HG03469 (cell line): ENCODE data around the gene RETSAT.
A peak's percentile ranks its signal among the peaks of the same experiment; 100 is the strongest.
"Not testable (repeated sequence)": the region's sequence is repeated elsewhere in the genome, so short reads cannot be mapped to it uniquely, and the experiment has no call there.

Source experiments
- ATAC-seq: cut with Tn5 transposase; IDR thresholded peaks from one replicate; pipeline ENCODE4 v1.9.1; 2021; ENCODE audit warnings: mild to moderate bottlenecking, moderate library complexity, moderate number of reproducible peaks; ENCODE audit not compliant: unreplicated experiment

Gene RETSAT

DNA sequence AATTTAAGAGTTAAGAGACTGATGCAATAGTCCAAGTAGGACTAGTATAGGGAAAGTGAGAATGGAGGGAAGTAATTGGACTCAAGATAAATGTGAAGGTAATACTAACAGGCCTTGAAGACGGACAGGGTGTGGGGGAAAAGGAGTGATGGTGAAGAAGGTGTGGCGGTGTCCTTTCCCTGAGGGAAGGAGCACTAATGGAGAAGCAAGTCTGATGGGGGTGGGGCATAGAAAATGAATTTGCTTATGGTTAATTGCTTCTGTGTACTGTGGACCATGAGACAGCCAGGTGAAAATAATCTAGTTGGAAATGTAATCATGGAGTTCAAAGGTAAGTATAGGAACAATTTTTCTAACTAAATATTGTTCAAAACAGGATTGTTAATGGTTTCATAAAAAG, 19.4 kb downstream of the RETSAT start:
- ATAC-seq: no peak

DNA sequence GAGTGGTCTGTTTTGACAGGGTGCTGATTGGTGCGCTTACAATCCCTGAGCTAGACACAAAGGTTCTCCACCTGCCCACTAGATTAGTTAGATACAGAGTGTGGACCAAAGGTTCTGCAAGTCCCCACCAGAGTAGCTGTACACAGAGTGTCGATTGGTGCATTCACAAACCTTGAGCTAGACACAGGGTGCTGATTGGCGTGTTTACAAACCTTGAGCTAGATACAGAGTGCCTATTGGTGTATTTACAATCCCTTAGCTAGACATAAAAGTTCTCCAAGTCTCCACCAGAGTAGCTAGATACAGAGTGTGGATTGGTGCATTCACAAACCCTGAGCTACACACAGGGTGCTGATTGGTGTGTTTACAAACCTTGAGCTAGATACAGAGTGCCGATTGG, 20.5 kb downstream of the RETSAT start:
- ATAC-seq: not testable (repeated sequence)

DNA sequence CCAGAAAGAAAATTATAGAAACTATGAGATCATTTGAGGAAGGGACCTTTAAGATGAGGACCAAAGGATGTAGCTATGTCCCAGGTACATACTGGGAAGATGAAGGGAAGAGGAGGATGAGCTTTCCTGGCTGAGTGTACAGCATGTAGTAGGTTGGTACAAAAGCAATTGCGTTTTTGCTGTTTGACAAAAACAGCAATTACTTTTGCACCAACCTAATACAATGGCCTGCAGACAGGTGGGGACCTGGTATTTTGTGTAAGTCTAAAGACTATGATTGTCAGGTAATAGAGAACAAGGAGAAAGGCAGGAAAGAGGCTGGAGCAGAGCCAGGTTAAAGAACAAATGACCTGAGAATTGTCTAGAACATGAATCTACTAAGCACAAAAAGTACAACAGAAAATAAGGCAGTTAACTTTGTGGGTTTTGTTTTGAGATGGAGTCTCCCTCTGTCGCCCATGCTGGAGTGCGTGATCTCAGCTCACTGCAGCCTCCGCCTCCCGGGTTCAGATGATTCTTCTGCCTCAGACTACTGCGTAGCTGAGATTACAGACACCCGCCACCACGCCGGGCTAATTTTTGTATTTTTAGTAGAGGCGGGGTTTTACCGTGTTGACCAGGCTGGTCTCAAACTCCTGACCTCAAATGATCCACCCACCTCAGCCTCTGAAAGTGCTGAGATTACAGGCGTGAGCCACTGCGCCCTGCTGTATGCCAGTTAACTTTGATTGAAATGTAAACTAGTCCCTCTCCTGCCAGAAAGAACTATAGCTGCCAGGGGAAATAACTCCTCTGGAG, 23.3 kb downstream of the RETSAT start:
- ATAC-seq: no peak

DNA sequence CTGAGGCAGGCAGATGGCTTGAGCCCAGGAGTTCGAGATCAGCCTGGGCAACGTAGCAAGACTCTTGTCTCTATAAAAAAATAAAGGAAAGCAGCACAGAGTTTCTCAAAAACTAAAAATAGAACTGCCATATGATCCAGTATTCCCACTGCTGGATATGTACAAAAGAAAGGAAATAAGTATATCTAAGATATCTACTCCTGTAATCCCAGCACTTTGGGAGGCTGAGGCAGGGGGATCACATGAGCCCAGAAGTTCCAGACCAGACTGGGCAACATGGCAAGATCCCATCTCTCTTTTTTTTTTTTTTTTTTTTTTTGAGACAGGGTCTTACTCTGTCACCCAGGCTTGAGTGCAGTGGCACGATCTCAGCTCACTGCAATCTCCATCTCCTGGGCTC, 24.6 kb downstream of the RETSAT start:
- ATAC-seq: not testable (repeated sequence)

DNA sequence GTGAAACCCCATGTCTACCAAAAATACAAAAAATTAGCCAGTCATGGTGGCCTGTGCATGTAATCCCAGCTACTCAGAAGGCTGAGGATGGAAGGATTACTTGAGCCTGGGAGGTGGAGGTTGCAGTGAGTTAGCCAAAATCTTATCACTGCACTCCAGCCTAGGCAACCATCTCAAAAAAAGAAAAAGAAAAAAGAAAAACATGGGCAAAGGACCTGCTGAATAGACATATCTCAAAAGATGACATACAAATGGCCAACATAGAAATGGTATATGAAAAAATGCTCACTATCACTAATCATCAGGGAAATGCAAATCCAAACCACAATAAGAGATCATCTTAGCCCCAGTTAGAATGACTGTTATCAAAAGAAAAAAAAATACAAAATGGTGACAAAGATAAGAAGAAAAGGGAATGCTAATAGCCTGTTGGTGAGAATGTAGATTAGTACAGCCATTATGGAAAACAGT, 25.1 kb downstream of the RETSAT start:
- no peak for ATAC-seq

DNA sequence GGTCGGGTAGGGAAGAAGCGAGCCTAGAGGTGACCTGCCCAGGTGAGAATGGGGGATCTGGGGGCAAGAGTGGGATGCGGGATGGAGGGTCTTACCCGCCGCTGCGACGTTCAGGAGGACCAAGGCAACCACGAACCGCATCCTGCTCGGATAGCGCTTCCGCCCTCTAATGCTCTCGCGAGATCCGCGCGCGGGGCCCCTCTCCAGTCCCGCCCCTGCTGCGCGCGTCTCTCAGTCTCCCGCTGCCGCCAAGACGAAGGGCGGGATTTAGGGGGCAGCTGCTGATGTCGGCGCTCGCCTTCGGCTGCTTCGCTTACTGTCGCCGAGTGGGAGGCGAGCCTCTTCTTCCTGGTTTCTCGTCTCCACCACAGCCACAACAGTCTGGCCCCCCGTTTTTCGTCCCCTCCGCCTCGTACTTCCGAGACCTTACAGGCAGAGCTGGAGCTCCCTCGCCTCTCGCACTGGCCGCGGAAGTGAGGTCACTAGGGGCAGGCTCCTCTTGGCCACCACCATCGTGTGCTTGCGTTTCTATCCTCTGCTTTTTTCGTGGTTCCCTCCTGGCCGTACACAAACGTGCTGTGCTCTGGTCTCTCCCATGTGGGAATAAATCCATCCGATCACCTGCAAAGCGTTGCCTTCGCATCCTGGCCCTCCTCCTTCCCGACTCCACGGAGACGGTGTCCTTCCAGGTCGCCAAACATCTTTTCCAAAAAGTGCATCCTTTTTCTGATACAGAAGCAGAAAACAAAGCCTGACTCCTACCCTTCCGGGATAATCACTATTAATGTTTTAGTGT, 26.3 kb downstream of the RETSAT start, which contains the start of gene TGOLN2:
TGOLN2 (minus strand) TSS at position 168 of the 796 bp plus-strand sequence; CDS start at position 141, 27 bp downstream.
- ATAC-seq: peak; percentile 76

DNA sequence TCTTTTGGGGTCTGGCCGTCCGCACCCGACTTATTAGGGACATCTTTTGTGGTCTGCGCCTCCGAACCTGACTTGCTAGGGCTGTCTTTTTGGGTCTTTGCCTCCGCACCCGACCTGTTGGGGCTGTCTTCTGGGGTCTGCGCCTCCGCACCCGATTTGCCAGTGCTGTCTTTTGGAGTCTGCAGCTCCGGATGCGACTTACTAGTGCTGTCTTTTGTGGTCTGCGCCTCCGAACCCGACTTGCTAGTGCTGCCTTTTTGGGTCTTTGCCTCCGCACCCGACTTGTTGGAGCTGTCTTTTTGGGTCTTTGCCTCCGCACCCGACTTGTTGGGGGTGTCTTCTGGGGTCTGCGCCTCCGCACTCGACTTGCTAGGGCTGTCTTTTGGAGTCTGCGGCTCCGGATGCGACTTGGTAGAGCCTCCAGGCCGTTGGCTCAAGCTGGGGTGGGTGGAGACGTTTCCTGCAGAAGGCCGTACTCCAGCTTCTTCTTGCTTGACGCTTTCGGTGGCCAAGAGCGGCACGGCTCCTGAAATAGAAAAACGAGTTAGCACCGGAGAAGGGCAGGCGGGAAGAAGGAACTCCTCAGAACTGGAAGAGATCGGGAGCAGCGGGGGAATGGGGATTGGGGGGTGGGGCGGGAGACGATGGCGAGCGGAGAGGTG, 27.0 kb downstream of the RETSAT start:
- ATAC-seq: no peak

DNA sequence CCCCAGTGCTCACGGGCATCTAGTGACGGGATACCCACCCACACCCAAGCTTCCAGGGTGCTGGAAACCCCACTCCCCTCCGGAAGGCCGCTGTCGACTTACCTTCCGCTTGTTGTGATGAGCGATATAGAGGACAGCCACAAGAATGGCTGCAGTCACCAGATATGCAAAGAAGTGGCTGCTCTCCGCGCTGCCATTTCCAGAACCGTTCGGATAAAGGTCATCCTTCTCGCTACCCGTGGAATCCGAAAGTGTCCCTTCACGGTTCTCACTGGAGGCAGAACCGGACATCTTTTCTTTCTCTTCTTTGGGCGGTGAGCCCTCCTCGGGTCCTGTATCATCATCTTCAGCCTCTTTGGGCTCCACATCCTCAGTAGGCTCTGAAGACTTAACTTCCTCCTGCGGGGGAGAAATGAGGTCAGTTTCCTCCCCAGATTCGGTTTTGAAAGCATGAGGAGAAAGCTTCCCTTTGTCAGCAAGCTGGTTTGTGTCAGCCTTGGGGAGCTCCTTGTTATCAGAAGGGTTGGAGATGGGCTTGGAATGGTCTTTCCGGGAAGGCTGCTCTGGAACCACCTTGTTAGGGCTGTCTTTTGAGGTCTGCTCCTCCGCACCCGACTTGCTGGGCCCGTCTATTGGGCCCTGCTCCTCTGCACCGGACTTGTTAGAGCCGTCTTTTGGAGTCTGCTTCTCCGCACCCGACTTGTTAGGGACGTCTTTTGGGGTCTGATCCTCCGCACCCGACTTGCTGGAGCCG, 27.7 kb downstream of the RETSAT start:
- ATAC-seq: no peak

DNA sequence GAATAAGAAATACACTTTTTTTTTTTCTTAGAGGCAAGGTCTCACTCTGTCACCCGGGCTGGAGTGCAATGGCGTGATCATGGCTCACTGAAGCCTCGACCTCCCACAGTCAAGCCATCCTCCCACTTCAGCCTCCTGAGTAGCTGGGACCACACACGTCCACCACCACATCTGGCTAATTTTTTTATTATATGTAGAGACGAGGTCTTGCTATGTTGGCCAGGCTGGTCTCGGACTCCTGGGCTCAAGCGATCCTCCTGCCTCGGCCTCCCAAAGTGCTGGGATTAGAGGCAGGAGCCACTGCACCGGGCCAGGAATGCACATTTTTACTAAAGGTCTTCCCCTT, 28.9 kb downstream of the RETSAT start:
- no peak for ATAC-seq

DNA sequence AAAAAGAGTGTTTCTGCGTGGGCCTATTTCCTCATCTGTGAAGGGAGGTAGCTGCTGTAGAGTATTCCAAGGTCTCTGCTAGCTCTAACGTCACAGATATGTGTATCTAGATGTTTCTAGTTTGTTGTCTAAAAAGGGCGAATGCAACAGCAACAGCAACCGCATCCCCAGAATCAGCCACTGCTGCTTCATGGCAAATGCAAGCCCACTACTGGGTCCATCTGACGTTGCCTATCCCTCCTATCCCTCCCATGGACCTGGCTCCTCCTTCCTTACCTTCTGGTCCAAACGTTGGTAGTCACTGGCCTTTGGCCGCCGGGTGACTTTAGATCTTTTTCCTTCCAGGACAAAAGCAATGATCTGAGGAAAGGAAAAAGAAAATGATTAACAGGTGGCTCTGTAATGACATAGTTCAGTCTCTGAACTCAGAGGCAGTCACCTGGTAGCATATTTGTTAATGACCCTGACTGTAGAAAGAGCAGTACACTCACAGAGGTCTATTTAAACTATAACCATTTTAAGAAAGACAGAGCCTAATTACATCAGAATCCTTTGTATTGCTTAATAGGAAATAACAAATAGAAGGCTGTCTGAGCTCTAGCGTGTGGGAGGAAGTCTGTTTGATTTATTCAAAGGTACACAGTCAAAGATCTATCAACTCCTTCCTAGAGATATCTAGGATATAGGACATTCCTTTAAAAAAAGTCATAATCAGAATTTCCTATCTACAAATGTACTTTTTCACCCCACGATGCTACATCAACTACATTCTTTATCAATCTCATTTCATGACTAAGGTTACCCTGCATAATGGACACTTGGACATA, 29.5 kb downstream of the RETSAT start:
- ATAC-seq: no peak

DNA sequence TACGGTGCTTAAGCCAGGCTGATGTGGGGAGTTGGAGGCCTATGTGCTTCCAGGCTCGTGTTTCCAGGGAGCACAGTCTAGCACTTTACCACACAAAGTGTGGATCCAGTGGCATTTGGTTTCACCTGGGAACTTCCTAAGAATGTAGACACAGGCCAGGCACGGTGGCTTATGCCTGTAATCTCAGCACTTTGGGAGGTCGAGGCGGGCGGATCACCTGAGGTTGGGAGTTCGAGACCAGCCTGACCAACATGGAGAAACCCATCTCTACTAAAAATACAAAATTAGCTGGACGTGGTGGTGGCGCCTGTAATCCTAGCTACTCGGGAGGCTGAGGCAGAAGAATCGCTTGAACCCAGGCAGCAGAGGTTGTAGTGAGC, 30.4 kb downstream of the RETSAT start:
- ATAC-seq: not testable (repeated sequence)

DNA sequence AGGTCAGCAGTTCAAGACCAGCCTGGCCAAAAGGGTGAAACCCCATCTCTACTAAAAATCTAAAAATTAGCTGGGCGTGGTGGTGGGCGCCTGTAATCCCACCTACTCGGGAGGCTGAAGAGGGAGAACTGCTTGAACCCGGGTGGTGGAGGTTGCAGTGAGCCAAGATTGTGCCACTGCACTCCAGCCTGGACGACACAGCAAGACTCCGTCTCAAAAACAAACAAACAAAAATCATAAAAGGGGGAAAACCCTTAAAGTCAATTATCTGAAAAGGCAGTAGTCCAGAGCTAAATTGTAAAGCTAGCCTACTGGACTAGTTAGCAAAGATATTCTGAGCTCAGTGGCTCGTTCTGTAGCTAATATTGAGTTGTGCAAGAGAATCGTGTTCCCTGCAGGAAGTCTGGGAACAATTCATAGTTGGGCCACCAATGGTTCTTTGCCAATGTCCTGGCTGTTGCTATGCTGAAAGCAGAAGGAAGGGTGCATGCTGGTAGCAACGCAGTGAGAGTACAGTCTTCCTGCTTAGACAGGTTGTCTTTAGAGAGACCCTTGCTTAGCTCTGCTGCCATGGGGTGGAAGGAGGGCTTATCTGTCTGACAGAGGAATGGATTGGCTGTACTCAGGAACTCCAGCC, 30.9 kb downstream of the RETSAT start:
- ATAC-seq: no peak

DNA sequence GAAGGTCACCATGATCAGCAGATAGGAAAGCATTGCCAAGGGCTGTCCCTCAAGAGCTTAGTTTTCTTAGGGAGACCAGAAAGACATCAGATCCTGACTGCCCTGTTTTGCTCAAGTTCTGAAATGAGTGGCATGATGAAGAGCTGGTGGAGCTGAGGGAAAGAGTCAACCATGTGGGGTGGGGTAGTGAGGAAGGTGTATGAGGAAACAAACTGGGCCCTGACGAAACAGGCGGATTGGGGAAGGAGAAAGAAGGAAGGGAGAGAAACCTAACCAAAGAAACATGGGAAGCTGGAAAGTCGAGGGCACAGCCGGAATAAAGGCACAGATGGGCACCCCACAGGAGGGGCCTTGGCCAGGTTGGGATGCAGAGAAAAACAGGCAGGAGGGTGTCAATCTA, 34.5 kb downstream of the RETSAT start:
- no peak for ATAC-seq

DNA sequence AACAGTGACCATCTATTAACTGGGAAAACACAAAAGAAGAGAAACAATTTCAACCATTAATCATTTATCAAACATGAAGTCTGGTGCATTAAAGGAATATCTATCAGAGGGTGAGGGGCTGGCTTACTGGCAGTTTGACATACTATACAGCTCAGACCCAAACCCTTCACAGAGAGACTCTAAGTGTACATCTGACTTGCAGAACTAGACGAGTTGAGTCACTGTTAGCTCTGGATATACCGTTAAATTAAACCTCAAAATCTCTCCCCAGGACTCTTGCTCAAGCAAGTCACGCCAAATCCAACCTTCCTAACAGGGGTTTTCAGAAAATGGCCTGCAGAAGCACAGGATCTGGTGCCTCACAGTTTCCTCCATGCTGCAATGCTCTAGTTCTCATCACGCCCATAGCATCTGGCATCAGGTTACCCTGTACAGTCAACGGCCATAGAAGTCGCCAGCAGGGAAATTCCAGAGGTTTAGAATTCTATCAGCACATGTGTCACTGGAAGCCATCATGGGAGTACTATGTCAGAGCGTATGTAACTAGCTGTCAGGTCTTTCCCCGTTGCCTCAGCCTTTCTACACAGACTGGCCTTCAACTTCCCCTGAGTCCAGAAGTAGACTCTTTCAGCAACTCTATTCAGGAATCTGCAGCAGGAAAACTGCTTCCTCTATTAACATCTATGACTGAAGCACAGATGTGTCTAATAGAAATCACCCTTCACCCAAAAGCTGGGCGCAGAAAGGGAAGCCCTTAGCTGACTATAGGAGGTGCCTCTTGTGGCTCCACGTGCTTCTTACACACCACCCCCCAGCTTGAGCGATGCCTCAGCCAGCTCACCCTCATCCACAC, 35.9 kb downstream of the RETSAT start:
- no peak for ATAC-seq

DNA sequence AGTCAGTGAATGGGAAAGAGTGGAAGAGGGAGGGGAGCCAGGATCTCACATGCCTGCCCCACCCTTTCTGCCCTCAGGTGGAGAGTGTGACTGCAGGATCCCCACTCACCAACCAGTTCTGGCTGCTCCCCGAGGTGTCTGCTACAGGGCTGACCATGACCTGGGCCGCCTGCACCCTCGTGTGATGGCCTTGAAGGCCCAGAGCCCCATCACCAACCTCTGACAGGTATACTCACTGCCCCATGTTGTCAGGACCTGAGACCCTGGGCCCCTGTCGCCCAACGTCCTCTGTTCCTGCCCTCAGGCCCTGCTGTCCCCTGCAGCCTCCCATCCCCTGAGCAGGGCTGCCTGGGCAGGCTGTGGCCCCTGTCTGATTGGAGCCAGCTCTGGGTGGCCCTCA, 38.4 kb downstream of the RETSAT start:
- ATAC-seq: not testable (repeated sequence)

DNA sequence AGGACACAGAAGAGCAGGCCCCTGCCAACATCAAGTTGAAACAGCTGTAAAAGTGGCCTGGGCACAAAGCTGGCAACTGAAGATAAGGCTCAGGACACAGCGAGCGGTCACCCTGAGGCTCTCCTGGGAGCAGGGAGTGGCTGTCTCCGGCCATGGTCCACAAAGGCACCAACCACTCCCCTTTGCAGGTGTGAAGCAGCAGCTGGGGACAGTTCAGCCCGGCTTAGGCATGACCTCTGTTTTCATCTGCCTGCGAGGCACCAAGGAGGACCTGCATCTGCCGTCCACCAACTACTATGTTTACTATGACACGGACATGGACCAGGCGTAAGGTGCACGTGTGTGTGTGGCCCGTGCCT, 39.5 kb downstream of the RETSAT start:
- ATAC-seq: no peak

DNA sequence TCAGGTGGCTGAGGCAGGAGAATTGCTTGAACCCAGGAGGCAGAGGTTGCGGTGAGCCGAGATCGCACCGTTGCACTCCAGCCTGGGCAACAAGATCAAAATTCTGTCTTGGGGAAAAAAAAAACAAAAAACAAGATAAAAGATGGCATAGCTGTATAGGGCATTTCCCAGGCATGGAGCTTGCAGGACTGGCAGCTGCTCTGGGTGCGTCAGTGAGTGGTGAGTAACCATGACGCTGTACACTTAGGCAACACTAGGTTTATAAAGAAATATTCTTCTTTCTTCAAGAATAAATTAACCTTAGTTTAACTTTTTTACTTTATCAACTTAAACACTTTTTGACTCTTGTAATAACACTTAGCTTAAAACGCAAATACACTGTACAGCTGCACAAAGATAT, 41.9 kb downstream of the RETSAT start:
- ATAC-seq: no peak

DNA sequence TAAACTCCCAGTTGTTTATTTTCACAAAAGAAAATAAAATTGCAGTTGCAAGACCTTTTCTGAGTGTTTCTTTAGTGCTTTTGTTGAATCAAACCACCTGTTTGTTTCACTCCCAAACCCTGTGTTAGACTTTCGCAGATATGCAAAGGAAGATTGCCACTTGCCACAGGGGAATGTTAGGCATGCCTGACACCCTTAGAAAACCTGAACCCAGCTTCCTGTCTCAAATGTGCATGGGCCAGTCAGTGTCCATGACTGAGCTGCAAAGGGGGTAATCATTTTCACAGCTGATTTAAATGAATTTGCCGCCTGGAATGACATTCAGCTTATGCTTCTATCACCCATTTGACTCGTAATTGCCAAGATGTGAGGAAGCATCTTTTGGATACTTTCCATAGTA, 44.0 kb downstream of the RETSAT start:
- ATAC-seq: peak; percentile 37
